Gastrocnemius medialis (tissue), 4 donors: Measurements from ENCODE around the gene ZP1.

Experiments
- CTCF ChIP-seq, 5 experiments: fragments of 450-650 bp in 3 of 5; fragments of 200-600 bp in 2 of 5; sonication (generic) in 2 of 5; IDR thresholded peaks in 4 of 5; conservative IDR thresholded peaks in 1 of 5; 1 replicate in 4 of 5; 2 replicates in 1 of 5; pipeline ENCODE4 v1.5.1; 2016 to 2019; ENCODE audit warnings: antibody characterized with exemption in 5 of 5, mild to moderate bottlenecking in 3 of 5, moderate library complexity in 3 of 5
- POLR2A ChIP-seq, 2 donors: fragments of 450-650 bp; IDR thresholded peaks; one replicate each; pipeline ENCODE4 v1.6.1; 2017; ENCODE audit warnings: antibody characterized with exemption in 2 of 2, mild to moderate bottlenecking in 2 of 2, moderate library complexity in 2 of 2

GRCh38 chr11:60921259-60921658 is 53.9 kb downstream of the ZP1 start:
- TF ChIP-seq CTCF (IDR thresholded peaks at IDR 0.05 in 4 of 5, conservative IDR thresholded peaks at IDR 0.05 in 1 of 5) = no peak
- TF ChIP-seq POLR2A (IDR thresholded peaks at IDR 0.05) = no peak
